ENCODE data around the gene CFD.

CFD gene

DNA sequence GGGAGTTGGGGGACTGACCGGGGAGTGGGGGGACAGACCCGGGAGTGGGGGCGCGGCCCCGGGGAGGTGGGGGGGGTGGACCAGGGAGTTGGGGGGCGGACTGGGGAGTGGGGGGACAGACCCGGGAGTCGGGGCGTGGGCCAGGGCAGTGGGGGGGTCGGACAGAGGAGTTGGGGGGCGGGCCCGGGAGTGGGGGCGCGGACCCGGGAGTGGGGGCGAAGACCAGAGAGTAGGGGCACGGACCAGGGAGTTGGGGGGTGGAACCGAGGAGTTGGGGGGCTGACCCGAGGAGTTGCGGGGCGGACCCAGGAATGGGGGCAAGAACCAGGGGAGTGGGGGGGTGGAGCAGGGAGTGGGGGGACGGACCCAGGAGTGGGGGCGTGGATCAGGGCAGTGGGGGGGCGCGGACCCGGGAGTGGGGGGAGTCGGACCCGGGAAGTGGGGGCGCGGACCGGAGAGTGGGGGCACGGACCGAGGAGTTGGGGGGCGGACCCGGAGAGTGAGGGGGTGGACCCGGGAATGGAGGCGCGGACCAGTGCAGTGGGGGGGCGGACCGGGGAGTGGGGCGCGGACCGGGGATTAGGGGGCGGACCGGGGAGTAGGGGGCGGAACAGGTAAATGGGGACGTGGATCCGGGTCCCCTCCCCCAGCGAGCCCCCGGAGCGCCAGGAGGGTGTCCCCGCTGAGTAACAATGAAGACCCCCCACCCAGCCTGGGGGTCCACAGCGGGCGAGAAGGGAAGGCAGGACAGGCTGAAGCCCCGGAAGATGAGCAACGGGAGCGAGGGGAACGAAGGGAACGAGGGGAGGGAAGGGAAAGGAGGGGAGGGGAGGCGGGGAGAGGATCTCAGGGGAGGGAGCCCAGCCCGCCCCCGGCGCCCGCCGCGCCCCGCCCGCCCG lies 53.0 kb downstream of the CFD start:
- no peak for FAIRE-seq
